HG03469 (cell line): ENCODE measurements around the gene PXDN.
"Not testable (repeated sequence)": the region's sequence is repeated elsewhere in the genome, so short reads cannot be mapped to it uniquely, and the experiment has no call there.

Experiments
- ATAC-seq: cut with Tn5 transposase; IDR thresholded peaks from one replicate; pipeline ENCODE4 v1.9.1; 2021; ENCODE audit warnings: mild to moderate bottlenecking, moderate library complexity, moderate number of reproducible peaks; ENCODE audit not compliant: unreplicated experiment

The PXDN gene

DNA sequence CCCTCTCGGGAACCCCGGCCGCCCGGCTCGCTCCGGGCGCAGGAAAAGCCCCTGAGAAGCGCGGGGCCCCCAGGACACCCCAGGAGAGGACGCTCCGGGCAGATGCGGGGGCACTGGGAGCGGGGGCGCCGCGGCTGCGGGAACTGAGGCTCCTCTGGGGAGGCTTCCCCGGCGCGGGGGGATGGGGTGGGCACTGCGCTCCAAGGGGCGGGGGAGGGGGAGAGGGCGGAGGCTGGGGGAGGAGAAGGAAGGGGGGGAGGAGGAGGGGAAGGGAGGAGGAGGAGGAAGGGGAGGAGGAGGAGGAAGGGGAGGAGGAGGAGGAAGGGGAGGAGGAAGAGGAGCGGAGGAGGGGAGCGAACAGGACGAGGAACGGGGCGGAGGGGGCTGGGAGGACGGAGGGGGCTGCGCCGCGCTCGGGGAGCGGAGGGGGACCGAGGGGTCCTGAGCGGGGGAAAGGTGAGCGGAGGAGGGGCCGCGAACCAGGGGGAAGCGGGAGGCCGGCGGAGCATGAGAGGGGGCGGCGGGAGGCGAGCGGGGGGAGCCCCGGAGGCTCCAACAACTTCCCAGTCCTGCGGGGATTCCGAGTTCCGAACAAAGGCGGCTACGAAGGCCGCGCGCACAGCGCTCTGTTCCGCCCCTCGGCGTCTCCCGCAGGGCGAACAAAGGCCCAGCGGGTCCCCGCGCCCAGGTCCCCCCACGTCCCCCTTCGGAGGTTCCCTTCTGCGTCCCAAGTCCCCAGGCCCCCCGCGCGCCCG lies 742 bp downstream of the PXDN start:
- ATAC-seq = no peak

DNA sequence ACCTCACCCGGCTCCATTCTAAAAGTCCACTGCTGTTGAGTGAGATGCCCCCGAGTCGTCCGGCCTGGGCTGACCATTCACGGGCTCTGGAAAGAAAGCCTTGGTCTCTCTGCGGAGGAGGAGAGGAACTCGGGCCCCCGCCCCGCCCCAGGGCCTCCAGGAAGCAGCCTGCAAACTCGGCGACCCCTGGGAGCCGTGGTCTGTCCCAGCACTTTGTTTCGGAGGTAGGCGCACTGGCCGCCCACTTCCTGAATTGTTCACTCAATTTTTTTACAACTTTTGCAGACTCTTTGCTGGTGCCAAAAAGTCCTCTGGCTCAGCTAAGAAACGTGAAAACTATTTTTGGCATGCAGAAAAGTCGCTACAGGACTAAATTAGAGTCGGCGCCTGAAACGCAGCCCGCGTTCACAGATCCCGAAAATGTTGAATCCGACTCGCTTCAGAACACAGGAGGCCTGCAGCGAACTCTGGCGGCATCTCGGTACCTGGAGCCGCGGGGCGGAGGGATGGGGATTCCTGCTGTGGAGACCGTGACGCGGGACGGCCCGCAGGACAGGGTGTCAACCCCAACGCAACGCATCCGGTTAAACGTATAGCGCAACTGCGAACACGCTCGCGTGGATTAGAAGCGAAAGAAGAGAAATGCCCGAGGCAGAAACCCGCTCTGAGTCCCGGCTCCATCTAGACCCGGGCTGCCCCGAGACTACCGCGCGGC lies 1.5 kb downstream of the PXDN start:
- no peak for ATAC-seq

DNA sequence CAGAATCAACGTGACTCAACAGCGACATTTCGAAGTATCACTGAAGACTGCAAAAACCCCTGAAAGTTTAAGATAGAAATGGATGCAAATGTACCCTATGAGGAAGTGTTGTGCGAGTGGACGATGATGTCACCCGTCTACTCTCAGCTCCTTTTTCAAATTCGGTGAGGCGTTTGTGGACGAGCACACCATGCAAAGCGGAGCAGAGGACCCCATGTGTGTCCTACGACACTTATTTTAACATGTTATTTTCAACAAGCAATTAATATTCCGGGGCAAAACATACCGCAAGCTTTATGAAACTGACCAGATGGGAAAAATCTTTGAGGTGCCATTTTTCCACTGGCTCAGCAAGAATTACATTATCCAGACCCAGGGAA lies 2.0 kb downstream of the PXDN start:
- no peak for ATAC-seq

DNA sequence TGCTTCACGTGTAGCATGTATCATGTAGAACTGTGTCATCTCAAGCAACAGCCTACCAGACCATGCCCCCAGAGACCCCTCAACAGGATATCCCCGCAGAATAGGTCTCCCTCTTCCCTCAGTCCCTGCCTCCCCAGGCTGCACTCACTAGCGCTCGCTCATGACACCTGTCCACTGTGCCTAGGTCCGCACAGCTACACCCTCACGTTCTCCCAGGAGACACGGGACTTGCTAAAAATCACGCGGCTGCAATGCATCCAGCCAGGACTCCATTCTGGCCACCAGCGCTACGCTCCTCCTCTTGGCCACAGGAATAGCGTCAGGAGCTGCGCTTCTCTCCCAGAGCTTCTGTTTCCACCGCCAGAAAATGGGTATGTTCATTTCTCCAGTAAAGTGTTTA lies 2.5 kb downstream of the PXDN start:
- no peak for ATAC-seq

DNA sequence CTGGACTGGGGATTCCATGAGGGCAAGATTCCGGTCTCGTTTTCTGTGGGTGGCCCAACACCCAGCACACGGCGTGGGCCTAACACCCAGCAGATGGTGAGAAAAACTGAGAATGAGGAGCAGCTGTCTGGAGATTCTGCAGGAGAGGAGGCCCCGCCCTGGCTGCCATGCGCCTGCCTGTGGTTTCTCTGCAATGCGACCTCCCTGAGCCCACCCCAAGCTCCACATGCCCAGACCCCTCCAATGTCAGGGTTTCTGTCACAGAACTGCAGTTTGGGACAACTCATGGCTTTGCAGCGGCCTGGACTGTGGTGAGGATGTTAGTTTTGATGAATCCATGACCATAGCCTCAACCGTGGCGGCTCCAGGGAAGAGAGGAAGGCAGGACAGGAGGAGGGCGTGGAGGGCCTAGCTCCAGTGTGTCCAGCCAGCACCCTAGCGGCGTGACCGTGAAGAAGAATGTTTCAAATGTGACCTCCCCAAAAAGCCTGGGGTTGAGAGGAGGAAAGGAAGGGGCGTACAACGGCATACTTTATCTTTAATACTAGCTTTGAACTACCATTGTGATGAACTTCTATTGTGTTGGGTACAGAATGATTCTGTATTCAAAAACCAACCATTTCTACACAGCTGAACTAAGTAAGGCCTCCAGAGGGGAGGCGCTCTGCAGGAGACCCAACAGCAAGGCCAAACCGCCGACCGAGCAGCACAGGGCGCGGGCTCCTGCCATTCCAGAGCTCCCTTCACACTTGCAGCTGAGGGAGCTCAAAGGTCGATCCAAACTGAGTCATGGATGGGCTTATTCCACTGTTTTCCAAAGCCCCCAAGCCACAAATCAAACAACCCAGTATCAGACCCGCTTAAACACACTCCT lies 3.4 kb downstream of the PXDN start:
- ATAC-seq = no peak

DNA sequence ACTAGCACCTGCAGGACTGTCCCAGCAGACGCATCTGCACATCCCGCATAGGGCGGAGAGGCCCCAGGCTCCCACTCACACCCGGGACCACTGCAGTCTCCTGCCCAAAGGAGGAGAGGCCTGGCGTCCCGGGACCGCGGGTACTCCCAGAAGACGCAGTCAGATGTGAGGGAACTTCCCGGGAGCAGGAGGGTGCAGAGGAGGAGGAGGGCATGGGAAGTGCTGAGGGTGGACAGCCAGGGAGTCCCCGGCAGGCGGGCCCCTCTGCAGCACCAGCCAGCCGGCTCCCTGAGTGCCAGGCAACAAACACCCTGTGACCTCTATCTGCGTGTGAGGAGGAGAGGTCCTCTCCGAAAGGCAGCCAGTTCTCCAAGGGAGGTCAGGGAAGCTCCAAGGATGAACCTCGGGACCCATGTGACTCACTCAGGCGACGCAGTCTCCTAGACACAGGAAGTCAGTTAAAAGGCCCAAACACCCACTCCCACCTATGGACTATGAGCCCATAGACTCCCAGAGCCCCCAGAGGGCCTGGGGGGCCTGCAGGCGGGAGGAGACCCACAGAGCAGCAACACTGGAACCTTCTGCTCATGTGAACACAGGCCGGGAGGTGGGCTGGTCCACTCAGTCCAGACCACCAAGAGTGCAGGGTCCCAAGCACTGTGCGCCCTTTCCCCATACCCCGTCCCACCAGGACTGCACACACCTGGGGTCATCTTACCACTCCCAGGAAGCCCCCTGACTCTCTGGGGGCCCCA lies 4.2 kb downstream of the PXDN start:
- no peak for ATAC-seq

DNA sequence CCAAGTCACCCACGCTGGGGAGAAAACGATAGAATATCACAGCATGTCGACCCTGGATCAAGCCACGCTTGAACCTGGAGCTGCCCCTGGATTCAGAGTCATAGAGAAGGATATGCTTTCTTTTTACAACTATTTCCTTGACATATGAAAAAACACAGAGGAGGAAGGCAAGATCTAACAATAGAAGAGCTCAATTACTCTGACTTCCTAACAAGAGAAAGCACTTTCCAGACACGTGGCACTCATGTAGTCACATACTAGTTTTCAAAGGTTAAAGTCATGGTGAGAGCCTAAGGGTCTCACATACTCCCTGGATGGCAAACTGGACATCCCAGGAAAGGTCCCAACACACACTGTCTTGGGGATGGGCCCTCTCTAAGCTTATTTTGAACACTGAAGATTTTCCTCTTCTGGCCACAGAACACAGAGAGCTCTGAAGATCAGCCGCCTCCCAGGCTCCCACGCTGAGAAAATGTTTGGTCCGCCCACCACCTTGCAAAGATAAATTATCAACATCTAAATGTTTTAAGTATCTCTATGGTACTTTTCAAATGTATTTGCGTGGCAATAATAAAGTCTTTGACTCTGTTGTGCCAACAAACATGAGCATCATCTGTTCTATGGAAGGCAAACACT lies 4.9 kb downstream of the PXDN start:
- ATAC-seq = no peak

DNA sequence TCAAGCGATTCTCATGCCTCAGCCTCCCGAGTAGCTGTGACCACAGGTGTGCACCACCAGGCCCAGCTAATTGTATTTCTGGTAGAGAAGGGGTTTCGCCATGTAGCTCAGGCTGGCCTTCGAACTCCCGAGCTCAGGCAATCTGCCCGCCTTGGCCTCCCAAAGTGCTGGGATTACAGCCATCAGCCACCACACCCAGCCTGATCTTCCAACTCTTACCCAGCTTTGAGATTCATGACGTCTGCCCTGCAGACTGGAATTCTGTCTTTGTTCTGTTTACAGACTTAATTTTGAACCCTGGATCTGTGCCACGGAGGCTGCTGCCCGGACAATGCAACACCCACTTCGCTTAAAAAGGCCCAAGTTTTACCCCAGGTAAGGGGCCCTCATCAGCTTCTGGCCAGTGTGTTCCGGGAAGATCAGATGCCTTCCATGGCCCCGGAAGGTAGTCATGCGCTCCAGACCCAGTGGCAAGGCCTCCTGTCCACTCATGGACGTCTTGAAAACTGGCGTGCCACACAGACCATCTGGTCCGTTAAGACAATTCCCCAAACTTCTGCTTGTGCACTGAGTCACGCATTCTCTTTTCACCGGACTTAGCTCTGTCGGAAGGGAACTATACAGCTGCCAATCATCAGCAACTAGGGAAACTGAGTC lies 5.5 kb downstream of the PXDN start:
- no peak for ATAC-seq

DNA sequence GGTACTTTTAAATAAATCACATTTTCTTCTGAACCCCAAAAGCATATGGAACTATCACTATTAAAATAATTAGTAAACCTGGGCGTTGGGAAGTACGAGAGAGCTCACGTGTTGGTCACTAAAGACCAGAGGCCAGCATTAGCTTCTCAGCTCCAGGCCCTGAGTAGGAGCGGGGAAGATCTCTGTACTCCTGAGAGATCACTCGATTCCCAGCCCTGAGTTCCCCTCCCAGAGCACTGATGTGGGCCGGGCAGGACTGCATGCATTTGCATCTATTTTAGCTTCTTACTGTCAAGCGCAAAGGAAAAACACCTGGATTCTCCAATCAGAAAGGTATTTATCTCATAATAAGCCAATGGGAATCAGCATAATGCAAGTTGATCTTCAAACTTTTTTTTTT lies 6.2 kb downstream of the PXDN start:
- no peak for ATAC-seq

DNA sequence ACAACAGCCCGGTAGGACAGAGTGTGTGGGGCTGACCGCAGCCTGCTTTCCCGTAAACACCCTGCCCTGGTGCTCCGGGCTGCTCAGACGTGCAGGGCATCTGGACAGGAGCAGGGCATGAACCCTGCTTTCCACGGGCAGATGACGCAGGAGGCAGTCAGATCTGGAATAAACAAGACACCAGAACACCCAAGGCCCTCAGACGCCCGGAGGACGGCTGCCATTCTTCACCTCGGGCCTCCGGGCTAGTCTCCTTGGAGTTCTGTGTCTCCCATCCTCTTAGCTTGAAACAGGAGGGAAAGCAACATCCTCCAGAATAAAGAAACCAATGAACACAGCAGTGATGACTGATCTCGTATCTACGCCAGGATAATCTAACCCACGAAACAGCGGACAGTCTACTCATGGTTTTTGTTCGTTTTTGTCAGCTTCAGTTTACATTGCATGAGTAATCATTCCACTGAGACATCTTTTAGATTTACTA lies 7.3 kb downstream of the PXDN start:
- ATAC-seq = no peak

DNA sequence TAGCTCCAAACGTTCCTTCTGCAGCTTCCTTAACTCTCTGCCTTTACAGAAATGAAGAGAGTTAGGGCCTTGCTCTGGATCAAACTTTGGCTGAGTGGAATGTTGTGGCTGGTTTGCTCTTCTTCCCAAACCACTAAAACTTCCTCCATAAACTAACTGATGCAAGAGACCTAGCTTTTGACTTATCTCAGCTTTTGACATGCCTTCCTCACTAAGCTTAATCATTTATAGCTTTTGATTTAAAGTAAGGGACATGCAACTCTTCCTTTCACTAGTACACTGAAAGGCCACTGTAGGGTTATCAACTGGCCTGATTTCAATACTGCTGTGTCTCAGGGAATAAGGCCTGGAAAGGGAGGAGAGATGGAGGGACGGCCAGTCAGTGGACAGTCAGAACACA lies 8.3 kb downstream of the PXDN start:
- no peak for ATAC-seq

DNA sequence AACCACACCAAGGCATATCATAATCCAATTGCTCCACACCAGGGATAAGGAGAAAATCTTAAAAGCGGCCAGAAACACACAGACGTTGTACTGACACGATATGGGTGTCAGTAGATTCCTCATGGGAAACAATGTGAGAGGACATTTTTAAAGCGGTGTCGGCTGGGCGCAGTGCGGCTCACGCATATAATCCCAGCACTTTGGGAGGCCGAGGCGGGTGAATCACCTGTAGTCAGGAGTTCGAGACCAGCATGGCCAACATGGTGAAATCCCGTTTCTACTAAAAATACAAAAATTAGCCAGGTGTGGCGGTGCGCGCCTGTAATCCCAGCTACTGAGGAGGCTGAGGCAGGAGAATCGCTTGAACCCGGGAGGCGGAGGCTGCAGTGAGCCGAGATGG lies 11.0 kb downstream of the PXDN start:
- not testable (repeated sequence) for ATAC-seq

DNA sequence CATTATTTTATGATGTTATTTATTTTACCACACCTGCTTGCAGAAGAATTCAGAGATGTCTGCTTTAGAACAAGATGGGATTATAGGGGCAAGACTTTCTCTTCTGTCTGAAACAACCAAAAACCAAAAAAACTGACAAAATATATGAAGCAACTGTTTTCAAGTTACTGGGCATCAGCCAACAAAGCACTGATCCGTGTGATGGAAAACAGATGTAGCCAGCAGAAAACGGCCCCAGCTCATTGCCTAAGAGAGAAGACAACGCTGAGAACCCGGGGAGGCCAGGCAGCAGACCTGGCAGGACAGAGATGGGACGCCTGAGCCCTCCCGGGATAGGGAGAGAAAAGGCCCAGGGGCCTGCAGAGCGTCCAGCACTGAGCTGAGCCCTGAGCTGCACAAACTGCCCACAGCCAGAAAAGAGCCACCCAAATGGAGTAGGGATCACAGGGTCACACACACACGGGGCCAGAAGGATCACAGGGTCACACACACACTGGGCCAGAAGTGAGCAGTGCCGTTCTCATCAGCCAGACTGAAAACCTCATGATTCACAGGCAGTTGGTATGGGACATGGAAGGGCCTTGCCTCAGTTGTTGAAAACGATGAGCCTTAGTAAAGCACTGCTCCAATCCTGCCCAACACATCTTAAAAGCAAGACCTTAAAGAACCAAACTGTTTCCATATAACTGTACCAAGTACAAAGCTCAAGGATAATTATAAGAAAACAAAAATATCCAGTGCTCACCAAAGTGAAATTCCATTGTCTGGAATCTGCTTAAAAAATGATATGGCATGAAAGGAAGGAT lies 12.1 kb downstream of the PXDN start:
- no peak for ATAC-seq

DNA sequence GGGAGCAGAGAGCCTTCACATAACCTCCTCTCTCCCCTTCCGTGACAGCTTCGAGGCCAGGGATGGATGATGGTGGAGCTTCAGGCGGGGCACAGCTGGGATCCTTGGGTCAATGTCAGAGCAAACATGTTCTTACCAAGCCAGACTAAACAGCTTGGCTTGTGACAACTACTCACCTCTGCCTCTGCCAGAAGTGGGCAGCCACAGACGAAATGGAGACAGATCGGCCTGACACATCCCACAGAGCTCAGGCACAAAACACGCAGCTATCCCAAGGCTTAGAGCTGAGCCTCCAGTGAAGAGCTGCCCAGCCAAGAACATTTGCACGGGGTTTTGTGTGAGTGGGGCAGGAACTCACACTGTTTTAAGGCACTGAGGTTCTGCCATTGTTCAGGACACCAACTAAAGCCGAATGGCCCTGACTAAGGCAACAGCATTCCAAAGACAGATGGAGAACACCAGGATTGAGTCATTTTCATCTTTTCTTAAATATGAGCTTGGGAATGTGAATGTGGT lies 12.8 kb downstream of the PXDN start:
- ATAC-seq = no peak

DNA sequence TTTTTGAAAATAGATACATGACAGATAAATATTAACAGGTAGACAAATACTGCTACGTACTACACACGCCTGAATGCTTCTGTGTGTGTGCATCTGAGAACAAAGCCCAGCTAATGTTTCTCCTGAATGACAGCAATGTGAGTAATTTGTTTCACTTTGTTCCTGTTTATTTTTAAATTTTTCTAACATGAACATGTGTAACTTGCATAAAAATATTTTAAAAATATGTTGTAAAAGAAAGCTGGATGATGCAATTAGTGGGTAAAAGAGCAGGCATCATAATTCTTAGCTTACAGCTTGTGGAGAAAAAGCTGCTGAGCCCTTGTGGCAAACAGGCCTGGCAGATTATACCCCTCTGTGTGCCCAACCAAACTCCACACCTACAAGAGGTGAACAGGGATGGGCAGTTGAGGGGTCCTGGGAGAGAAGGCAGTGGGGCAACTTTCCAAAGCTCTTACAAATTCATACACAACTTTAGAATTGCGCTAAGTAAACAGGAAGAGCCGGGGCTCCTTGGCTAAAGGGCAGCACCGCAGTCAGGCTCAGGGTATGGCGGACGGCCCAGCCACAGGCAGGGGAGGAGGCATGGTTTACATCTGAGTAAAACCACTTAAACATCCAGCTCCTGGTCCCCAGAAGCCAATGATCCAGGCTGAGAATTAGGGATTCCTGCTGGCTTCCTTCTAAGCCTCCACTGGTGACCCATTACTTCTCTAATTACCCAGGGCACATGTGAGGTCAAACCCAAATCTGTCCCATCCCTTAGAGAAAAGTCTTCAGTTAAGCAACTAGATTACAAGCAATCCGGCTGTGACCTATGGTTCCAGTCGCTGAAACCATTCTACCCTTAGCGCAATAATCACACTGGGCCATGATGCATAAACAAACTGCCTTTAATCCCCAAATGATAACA lies 14.0 kb downstream of the PXDN start:
- ATAC-seq = no peak

DNA sequence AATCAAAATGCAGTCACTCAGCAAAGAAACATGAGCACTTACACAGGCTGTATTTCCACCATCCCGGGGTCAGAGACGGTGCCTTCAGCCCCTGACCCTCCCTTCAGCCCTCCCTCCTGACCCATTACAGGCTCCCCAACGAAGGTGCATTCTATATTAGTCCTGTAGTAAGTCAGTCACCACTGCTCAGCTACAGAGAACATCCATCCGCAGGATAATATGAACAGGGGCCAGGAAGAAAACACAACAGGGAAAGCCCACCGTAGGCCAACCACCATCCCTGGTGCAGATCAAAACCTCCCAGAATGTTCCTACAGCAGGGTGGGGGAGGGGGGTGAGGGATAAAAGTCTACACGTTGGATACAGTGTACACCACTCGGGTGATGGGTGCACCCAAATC lies 15.1 kb downstream of the PXDN start:
- no peak for ATAC-seq

DNA sequence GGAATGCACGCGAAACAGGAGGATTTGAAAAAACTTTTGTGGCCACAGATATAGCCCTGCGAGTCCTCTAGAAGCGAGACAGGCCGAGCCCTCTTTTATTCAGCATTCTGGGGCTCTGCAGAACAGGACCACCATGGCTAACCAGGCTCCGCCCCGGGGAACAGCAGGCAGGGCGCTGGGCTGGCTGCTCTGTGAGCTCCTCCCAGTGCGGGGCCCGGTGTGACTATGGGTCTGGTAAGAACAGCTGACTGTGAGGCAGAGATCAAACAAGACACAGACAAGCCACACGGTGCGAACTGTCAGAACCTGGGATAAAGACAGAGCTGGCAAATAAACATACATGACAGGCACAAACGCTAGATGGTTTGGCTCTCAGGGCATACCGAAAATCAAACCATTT lies 15.5 kb downstream of the PXDN start:
- ATAC-seq = no peak
